ENCODE measurements around the gene ADD2.

- no peak for TF ChIP-seq CTCF (IDR thresholded peaks at IDR 0.05)
- TF ChIP-seq POLR2AphosphoS5 (IDR thresholded peaks at IDR 0.05; ENCODE audit: insufficient read depth in 1 of 2, low read depth in 1 of 2), result no peak
Measured at GRCh38 chr2:70796262-70796661, 28.3 kb upstream of the ADD2 start.
